ENCODE results near the gene CACNA2D1.

Gene CACNA2D1

GRCh38 chr7:82211333-82211732 is 232.2 kb downstream of the CACNA2D1 start:
- no peak for DNase-seq

DNA sequence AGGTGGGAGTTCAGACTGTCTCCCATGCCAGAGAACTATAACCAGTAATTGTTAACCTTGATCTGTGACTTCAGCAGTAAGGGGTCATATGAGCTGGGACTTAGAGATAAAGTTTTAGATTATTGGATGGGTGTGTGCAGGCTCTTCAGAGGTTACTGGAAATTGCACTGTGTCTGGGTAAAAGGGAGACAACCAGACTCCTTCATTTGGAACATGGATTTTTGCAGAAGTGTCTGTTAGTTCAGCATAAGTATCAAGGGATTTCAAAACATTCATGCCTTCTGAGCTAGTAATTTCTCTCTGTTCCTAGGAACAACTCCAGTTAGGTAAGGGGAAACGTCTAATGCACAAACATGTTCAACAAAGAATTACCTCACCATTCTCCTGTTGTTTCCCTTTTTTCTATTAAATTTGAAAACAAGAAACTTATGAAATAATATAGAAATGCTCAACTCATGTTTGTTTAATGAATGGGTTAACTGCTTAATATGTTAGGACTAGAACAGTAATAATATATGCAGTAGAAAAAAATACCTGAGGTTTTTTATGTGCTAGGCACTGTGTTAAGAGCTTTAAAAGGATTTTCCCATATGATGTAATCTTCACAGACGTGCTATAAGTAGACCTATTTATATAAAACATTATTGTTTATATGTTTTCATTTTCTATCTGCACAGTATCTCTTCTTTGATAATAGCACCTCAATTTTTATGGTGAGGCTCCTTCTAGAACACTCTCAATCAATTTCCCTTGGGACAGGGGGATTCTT is 233.0 kb downstream of the CACNA2D1 start:
- no peak for DNase-seq

DNA sequence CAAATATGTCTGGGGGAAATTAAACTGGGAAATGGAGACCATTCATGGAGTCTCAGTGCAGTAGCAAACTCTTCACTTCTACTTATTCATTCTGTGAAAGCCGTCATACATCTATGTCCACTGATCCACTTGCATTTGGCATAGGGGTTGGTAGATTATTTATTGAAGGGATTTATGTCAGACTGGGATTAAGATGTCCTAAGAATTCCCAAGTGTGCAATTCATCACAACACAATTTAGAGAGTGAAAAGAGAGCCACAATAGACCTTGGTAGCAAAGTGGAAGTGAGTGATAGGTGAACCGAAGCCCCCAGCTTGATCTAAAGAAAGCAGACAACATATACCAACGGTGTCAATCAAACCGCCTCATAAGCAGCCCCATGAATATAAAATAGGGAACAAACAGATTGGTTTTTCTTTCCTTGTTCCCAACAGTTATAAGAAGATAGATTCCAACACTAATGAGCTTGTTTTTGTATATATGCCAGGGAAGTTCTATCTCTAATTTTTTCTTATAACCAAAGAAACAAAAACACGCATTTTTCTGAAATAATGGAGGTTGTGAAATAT is 234.3 kb downstream of the CACNA2D1 start:
- DNase-seq, result no peak

- DNase-seq, result no peak
Observed at GRCh38 chr7:82204694-82205093, 238.9 kb downstream of the CACNA2D1 start.

GRCh38 chr7:82202965-82203364 is 240.6 kb downstream of the CACNA2D1 start:
- DNase-seq, result no peak

- DNase-seq, result no peak
Observed at GRCh38 chr7:82202107-82202506, 241.5 kb downstream of the CACNA2D1 start.

DNA sequence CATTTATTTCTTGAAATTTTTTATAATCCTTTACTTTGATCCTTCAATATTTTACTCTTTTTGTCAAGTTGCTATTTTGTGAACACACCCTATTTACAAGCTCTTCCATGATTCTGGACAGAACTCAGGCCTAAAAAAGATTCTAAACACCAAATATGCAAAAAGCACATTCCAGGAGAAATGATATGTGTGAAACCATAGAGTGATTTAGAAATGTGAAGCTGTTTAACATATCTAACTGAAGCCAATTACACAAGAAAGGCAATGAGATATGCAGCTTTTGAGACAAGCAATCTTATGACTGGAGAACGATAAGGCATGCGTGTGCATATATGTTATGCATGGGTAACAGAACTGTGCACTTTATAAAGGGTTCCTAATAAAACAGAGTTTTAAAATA is 243.0 kb downstream of the CACNA2D1 start:
- no peak for DNase-seq

DNA sequence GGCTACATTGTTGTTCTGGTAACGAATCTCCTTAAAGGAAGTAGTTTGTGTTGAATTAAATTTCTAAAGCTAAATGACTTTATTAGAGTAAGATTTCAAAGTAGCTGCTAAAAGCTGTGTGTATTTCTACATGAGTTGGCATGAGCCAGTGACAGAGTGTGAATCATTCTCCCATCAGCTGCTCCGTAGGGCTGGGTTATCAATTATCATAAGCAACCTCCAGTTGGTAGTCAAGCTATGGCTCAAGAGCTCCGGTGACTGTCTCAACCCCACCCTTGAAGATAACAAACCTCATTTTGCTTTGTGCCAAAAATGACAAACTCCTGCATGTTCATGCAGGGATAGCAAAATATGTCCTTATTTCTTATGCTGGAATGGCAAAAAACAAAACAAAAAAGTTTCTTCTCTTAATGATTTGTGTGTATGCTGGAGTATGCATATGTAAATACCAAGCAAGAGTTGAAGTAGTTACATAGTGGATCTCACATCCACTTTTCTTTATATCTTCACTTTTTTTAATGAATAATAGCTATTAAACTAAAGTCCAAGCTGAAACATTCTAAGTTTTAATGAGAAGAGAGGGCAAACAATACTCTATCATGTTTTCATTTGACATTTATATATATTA is 249.4 kb downstream of the CACNA2D1 start:
- no peak for DNase-seq

- DNase-seq, result no peak
Observed at GRCh38 chr7:82188636-82189035, 254.9 kb downstream of the CACNA2D1 start.

GRCh38 chr7:82185443-82185842 is 258.1 kb downstream of the CACNA2D1 start:
- no peak for DNase-seq

DNA sequence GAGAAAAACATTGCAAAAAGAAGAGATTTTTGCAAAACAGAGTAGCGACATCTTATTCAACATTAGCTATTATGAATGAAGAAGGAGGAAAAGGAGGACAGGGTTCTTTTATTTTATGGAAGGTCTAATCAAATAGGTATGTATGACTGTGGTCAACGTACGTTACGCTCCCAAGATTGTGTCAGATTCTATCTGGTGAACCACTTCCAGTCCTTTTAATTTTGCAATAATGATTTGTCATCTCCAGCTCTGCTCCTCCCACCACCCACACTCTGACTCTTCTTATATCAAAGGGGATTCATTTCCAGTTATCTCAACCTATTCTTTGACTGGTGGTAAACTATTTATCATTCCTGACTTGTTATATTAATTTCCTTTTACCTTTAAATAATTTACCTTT is 259.9 kb downstream of the CACNA2D1 start:
- no peak for DNase-seq

GRCh38 chr7:82179311-82179710 is 264.3 kb downstream of the CACNA2D1 start:
- no peak for DNase-seq

GRCh38 chr7:82175319-82175718 is 268.3 kb downstream of the CACNA2D1 start:
- DNase-seq, result no peak

GRCh38 chr7:82173400-82174021 is 270.1 kb downstream of the CACNA2D1 start:
- no peak for DNase-seq

DNA sequence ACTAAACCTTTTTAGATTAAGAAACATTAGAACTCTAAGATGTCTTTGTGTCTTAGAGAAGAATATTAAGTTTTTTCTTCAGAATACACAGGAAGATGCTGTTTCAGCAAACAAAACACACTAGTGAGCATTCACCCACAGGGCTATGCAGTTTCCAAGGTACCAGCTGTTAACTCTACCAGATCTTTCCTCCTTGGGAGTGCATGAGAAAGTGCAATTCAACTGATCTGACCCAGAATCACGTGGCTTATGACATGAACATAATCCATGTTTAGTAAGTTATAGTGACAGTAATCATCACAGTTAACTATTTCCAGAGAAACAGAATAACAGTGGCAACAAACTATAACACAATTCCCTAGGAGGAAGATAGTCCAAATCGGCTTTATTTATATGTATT is 270.7 kb downstream of the CACNA2D1 start:
- no peak for DNase-seq

DNA sequence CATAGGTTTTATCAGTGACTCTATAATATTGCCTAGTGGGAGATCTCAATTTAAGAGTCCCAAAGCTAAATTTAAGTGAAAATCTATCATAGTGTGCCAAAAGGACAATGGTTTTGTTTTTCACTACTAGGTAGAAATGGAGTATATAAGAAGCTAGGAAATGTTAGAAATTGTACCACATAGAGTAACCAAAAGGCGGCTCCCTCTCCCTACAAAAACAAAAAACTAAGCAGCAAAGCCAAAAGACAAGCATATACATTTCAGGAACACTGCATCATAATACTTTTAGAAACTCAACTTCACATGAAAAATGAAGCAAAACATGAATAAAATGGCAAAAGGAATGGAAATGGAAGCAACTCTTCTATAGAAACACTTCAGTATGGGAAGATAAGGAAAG is 271.6 kb downstream of the CACNA2D1 start:
- no peak for DNase-seq

GRCh38 chr7:82167558-82168314 is 275.8 kb downstream of the CACNA2D1 start:
- DNase-seq, result no peak

DNA sequence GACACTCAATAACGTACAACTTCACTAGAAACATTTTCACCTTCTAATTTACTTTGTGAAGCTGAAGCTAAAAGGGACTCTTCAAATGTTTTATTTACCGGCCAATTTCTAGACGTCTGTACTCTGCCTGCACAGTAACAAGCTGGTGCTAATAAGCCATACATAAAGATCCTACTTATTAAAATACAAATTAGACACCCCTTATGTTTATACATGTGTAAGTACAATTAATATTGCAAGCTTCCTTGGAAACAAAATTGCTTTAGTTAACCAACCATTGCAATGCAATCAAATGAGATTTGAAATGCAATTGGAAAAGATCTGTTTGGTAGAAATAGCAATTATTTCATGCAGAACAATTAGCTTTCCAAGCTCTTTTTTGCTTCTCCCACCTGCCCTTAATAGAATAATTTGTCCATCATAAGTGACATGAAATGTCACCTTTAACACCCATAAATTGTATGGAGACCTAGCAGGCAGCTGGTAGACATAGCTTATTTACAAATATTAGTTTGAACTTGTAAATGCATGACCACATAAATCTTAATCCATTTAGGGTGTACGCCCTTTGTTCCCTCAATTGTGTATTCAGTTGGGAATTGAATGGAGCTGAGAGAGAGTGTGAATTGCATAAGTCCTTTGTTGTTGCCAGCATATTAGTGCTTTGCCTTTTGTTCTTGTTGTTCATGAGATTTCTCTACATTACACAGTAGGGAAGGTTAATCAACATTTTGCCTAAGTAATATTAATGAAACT is 277.1 kb downstream of the CACNA2D1 start:
- DNase-seq, result no peak

DNA sequence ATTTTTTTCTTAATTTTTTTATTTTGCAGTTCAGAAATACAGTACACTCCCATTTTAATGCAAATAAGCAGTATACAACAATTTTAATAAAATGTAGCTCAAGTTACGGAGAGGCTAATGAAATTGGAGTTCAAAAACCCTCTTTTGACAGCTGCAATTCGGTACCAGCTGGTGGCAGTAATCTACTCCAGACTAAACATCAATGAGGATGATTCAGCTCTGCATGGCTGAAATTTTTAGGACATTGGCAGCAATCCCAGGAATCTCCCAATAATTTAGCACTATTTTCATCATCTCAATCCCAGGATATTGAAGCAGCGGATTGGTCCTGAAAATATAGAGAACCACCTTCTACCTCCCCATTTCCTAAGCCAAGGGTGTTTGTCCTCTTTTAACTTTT is 278.8 kb downstream of the CACNA2D1 start:
- no peak for DNase-seq

DNA sequence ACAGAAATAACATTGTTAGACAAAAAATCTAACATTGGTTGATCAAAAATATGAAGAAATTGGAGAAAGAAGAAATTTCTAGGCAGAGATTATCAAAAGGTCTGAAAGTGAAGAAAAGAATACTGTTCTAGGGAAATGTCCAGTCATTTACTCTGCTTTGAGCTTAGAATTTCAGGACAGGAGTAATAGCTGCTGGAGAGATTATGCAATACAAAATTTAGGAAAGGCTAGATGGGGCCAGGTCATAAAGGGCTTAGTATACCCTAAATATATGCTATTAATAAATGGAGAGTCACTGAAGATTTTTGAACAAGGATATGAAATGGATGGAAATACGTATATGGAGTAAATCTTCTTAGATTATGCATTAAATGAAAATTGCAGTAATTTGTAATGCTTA is 279.2 kb downstream of the CACNA2D1 start:
- DNase-seq, result no peak

DNA sequence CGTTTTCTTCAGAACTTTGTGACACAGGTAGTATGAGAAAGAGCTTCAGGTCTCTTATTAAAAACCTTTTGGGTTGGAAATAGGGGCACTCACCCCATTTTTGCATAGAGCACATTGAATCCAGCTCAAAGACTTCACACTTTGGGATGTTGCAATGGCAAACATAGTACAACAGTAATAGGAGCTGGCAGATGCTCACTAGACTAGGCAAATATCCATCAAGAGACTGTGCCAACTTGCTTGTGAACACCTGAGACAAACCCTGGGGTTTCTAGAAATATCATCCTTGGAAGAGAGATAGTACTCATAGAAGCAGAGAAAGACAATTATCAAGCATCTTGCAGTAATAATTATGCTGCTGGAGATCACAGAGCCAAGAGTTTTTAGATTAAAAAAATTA is 280.0 kb downstream of the CACNA2D1 start:
- DNase-seq, result no peak

GRCh38 chr7:82162289-82162688 is 281.3 kb downstream of the CACNA2D1 start:
- DNase-seq, result no peak
